GM23338 (cell line): ENCODE measurements around the gene SLC37A4. TPM values are rescaled to one million over a fixed set of nuclear protein-coding genes. Genes with fewer than 3 reads are reported as not detected.
A peak's percentile ranks its signal among the peaks of the same experiment; 100 is the strongest.

Experiments
- ATAC-seq: fragments of 200-7000 bp; cut with Tn5 transposase; 3 replicates; pipeline ENCODE4 v1.9.1; 2020
- DNase-seq: peaks from one replicate; pipeline ENCODE4 v3.0.0-alpha.2; 2015; ENCODE audit warnings: low spot score
- H2AFZ ChIP-seq: fragments of 200-600 bp; sonication (generic); 2 replicates; pipeline ENCODE4 v1.8.0; 2016; ENCODE audit warnings: antibody characterized with exemption, mild to moderate bottlenecking, moderate library complexity
- H3F3A ChIP-seq: fragments of 200-600 bp; sonication (generic); replicated peaks from 2 replicates; pipeline ENCODE4 v1.8.0; 2017; ENCODE audit warnings: antibody characterized with exemption, mixed run types, low read depth
- H3K27ac ChIP-seq: fragments of 200-600 bp; sonication (generic); 2 replicates; pipeline ENCODE4 v1.6.1; 2016; ENCODE audit warnings: low read depth
- H3K27me3 ChIP-seq: fragments of 200-600 bp; sonication (generic); 2 replicates; pipeline ENCODE4 v1.8.0; 2016; ENCODE audit warnings: mild to moderate bottlenecking, mixed run types, moderate library complexity; ENCODE audit not compliant: insufficient read depth
- H3K36me3 ChIP-seq: fragments of 200-600 bp; sonication (generic); 2 replicates; pipeline ENCODE4 v1.8.0; 2016; ENCODE audit warnings: mild to moderate bottlenecking; ENCODE audit not compliant: insufficient read depth
- H3K4me1 ChIP-seq: fragments of 200-600 bp; sonication (generic); 2 replicates; pipeline ENCODE4 v1.8.0; 2016; ENCODE audit warnings: mild to moderate bottlenecking, moderate library complexity; ENCODE audit not compliant: insufficient read depth
- H3K4me2 ChIP-seq: fragments of 200-600 bp; sonication (generic); 2 replicates; pipeline ENCODE4 v1.7.1; 2017; ENCODE audit warnings: mixed run types
- H3K4me3 ChIP-seq: fragments of 200-600 bp; sonication (generic); 2 replicates; pipeline ENCODE4 v1.6.1; 2016; ENCODE audit warnings: mixed run types
- H3K79me2 ChIP-seq: fragments of 200-600 bp; sonication (generic); replicated peaks from 2 replicates; pipeline ENCODE4 v1.8.0; 2017; ENCODE audit warnings: mild to moderate bottlenecking; ENCODE audit not compliant: insufficient read depth
- H3K9me2 ChIP-seq: fragments of 200-600 bp; sonication (generic); 2 replicates; pipeline ENCODE4 v1.8.0; 2017; ENCODE audit not compliant: insufficient read depth
- H4K20me1 ChIP-seq: fragments of 200-600 bp; sonication (generic); replicated peaks from 2 replicates; pipeline ENCODE4 v1.8.0; 2017; ENCODE audit warnings: mild to moderate bottlenecking; ENCODE audit not compliant: insufficient read depth
- H3K27ac Mint-ChIP-seq: 2 replicates; pipeline ENCODE4 v1.8.0; 2020; ENCODE audit warnings: inconsistent platforms, mild to moderate bottlenecking, moderate library complexity, mixed read lengths
- H3K27me3 Mint-ChIP-seq: 3 replicates; pipeline ENCODE4 v1.8.0; 2022; ENCODE audit warnings: low read depth, mild to moderate bottlenecking, moderate library complexity, mixed read lengths, inconsistent platforms; ENCODE audit not compliant: insufficient read depth, poor library complexity
- H3K36me3 Mint-ChIP-seq: 3 replicates; pipeline ENCODE4 v1.8.0; 2021; ENCODE audit warnings: low read depth, mild to moderate bottlenecking, inconsistent platforms, moderate library complexity, mixed read lengths
- H3K4me1 Mint-ChIP-seq: 3 replicates; pipeline ENCODE4 v1.8.0; 2020; ENCODE audit warnings: mild to moderate bottlenecking, inconsistent platforms, mixed read lengths
- H3K4me3 Mint-ChIP-seq: 3 replicates; pipeline ENCODE4 v1.8.0; 2021; ENCODE audit warnings: moderate library complexity, mild to moderate bottlenecking, inconsistent platforms, mixed read lengths
- H3K9me3 Mint-ChIP-seq: 3 replicates; pipeline ENCODE4 v1.8.0; 2020; ENCODE audit warnings: moderate library complexity, mild to moderate bottlenecking, inconsistent platforms, mixed read lengths
- CREB1 ChIP-seq: fragments of 250-450 bp; sonication (Bioruptor Pico); IDR thresholded peaks from 2 replicates; pipeline ENCODE4 v1.5.0; 2020; ENCODE audit warnings: low read depth, mild to moderate bottlenecking, moderate library complexity
- ETS1 ChIP-seq: IDR thresholded peaks from 2 replicates; pipeline ENCODE4 v1.6.1; 2016; ENCODE audit warnings: antibody characterized with exemption
- EZH2 ChIP-seq: fragments of 200-600 bp; sonication (generic); IDR thresholded peaks from one replicate; pipeline ENCODE4 v1.8.0; 2017; ENCODE audit warnings: antibody characterized with exemption, mild to moderate bottlenecking, low read depth; ENCODE audit not compliant: unreplicated experiment
- JUNB ChIP-seq: IDR thresholded peaks from one replicate; pipeline ENCODE4 v1.6.1; 2016; ENCODE audit warnings: antibody characterized with exemption; ENCODE audit not compliant: unreplicated experiment
- NANOG ChIP-seq: IDR thresholded peaks from 2 replicates; pipeline ENCODE4 v1.6.1; 2016; ENCODE audit warnings: antibody characterized with exemption, borderline replicate concordance
- POLR2AphosphoS5 ChIP-seq: IDR thresholded peaks from 2 replicates; pipeline ENCODE4 v1.6.1; 2016; ENCODE audit warnings: antibody characterized with exemption, low read depth
- ZNF114 ChIP-seq: fragments of 250-450 bp; sonication (Bioruptor Pico); IDR thresholded peaks from 2 replicates; pipeline ENCODE4 v1.5.0; 2020; ENCODE audit warnings: mild to moderate bottlenecking, moderate library complexity
- polyA plus RNA-seq: library from polyadenylated mRNA; unstranded; fragments of >200 nt; fragmentation: Nextera tagmentation; extraction: Ambion mirVana; gene quantifications from 2 replicates; pipeline ENCODE4 v1.2.1, GENCODE V29; 2016
- total RNA-seq: library from RNA; depleted of rRNA; stranded (reverse); fragments of >200 nt; shearing (Covaris generic); gene quantifications from 2 replicates; pipeline ENCODE4 v1.2.3, GENCODE V29; 2014

The SLC37A4 gene
- total and polyA plus RNA-seq, 2 experiments from 2014 or later = 23.4 to 56.4 TPM

- peaks cover 22% of the 10 kb centered on the region for H3K36me3 ChIP-seq
- peaks cover 15% of the 10 kb centered on the region for H4K20me1 ChIP-seq
- peaks cover 59% of the 10 kb centered on the region for H3K36me3 Mint-ChIP-seq
- H3K9me3 Mint-ChIP-seq = no peaks in the 10 kb centered on the region; the same call in 2 of the 3 replicates
- no peak overlapping the region; the same call in 1 of the 2 replicates for H3K27ac Mint-ChIP-seq
- no peak for ATAC-seq
- H2AFZ ChIP-seq = no peak overlapping the region
- peaks cover 26% of the 10 kb centered on the region for H3K27me3 Mint-ChIP-seq
- peaks cover 31% of the 10 kb centered on the region for H3K4me1 Mint-ChIP-seq
- H3K4me3 Mint-ChIP-seq = no peak overlapping the region
- no peaks in the 10 kb centered on the region for H3K9me2 ChIP-seq
- no peak overlapping the region for H3K4me3 ChIP-seq
- H3K4me2 ChIP-seq = no peak overlapping the region
- no peak for DNase-seq
- TF ChIP-seq JUNB = no peak
- no peak for TF ChIP-seq ETS1
- no peaks in the 10 kb centered on the region for H3K27me3 ChIP-seq
- peaks cover 39% of the 10 kb centered on the region for H3F3A ChIP-seq
- peaks cover 14% of the 10 kb centered on the region for H3K4me1 ChIP-seq
- no peak overlapping the region for H3K27ac ChIP-seq
- H3K79me2 ChIP-seq = peaks cover 9% of the 10 kb centered on the region
Observed at GRCh38 chr11:119026970-119027369, 3.7 kb downstream of the SLC37A4 start.

- H3K9me2 ChIP-seq = no peaks in the 10 kb centered on the region
- H3F3A ChIP-seq = peaks cover 34% of the 10 kb centered on the region
- H3K36me3 Mint-ChIP-seq = peaks cover 67% of the 10 kb centered on the region
- no peaks in the 10 kb centered on the region; the same call in 2 of the 3 replicates for H3K9me3 Mint-ChIP-seq
- H3K27ac ChIP-seq = 0 out of 2 replicates have a peak overlapping the region, but pooled peaks have one; percentile 59
- H3K4me1 ChIP-seq = peaks cover 14% of the 10 kb centered on the region
- peaks cover 25% of the 10 kb centered on the region for H3K27me3 Mint-ChIP-seq
- no peak overlapping the region for H3K4me2 ChIP-seq
- H4K20me1 ChIP-seq = peaks cover 15% of the 10 kb centered on the region
- H3K36me3 ChIP-seq = peaks cover 30% of the 10 kb centered on the region
- ATAC-seq = no peak
- no peak overlapping the region for H2AFZ ChIP-seq
- no peak overlapping the region for H3K4me3 ChIP-seq
- DNase-seq = no peak
- H3K27me3 ChIP-seq = no peaks in the 10 kb centered on the region
- peaks cover 17% of the 10 kb centered on the region for H3K79me2 ChIP-seq
- peaks cover 31% of the 10 kb centered on the region for H3K4me1 Mint-ChIP-seq
- H3K4me3 Mint-ChIP-seq = no peak overlapping the region
- H3K27ac Mint-ChIP-seq = no peak overlapping the region
- no peak; the same call in 1 of the 2 replicates for TF ChIP-seq POLR2AphosphoS5
Observed at GRCh38 chr11:119025978-119026766, 4.5 kb downstream of the SLC37A4 start.

GRCh38 chr11:119025541-119025940 is 5.1 kb downstream of the SLC37A4 start:
- H3K27ac ChIP-seq = 0 out of 2 replicates have a peak overlapping the region, but pooled peaks have one; percentile 59
- no peak overlapping the region for H3K4me3 ChIP-seq
- H3K27me3 ChIP-seq = no peaks in the 10 kb centered on the region
- H3K4me3 Mint-ChIP-seq = no peak overlapping the region
- TF ChIP-seq ZNF114 (CRISPR knock-in tag) (no peak), NANOG (no peak), CREB1 (CRISPR knock-in tag) (no peak), EZH2 (no peak), POLR2AphosphoS5 (no peak)
- no peaks in the 10 kb centered on the region; the same call in 2 of the 3 replicates for H3K9me3 Mint-ChIP-seq
- H3K27me3 Mint-ChIP-seq = peaks cover 24% of the 10 kb centered on the region
- peaks cover 23% of the 10 kb centered on the region for H3K79me2 ChIP-seq
- no peak overlapping the region for H3K27ac Mint-ChIP-seq
- peaks cover 34% of the 10 kb centered on the region for H3F3A ChIP-seq
- H3K4me1 ChIP-seq = peaks cover 14% of the 10 kb centered on the region
- H3K36me3 ChIP-seq = peaks cover 34% of the 10 kb centered on the region
- peaks cover 15% of the 10 kb centered on the region for H4K20me1 ChIP-seq
- H3K4me2 ChIP-seq = no peak overlapping the region
- H3K4me1 Mint-ChIP-seq = peaks cover 31% of the 10 kb centered on the region
- no peaks in the 10 kb centered on the region for H3K9me2 ChIP-seq
- H2AFZ ChIP-seq = no peak overlapping the region
- peaks cover 68% of the 10 kb centered on the region for H3K36me3 Mint-ChIP-seq
- DNase-seq = no peak
- ATAC-seq = no peak
